NB4 (cell line): ENCODE results near the gene PDZRN3.

Source experiments
- CTCF ChIP-seq: IDR thresholded peaks from one replicate; pipeline ENCODE4 v1.5.1; 2012; ENCODE audit warnings: low read depth, low read length
- MAX ChIP-seq: IDR thresholded peaks from 2 replicates; pipeline ENCODE4 v1.6.1; 2011; ENCODE audit warnings: low read depth, low read length
- MYC ChIP-seq: IDR thresholded peaks from 2 replicates; pipeline ENCODE4 v1.6.1; 2011; ENCODE audit warnings: low read depth, low read length
- POLR2A ChIP-seq: IDR thresholded peaks from 2 replicates; pipeline ENCODE4 v1.6.1; 2011; ENCODE audit warnings: mild to moderate bottlenecking; ENCODE audit not compliant: insufficient read length; ENCODE audit errors: extremely low read depth

GRCh38 chr3:73433079-73433478 is 191.7 kb downstream of the PDZRN3 start:
- TF ChIP-seq CTCF (no peak), MAX (no peak), POLR2A (no peak), MYC (no peak)
